Breast epithelium (tissue), 3 donors: ENCODE data around the gene PKM.

Source experiments
- CTCF ChIP-seq, 3 donors: fragments of 450-650 bp; IDR thresholded peaks; one replicate each; pipeline ENCODE4 v1.5.1; 2016 to 2017; ENCODE audit warnings: antibody characterized with exemption in 3 of 3, mild to moderate bottlenecking in 3 of 3, moderate library complexity in 3 of 3
- POLR2A ChIP-seq: fragments of 450-650 bp; IDR thresholded peaks from one replicate; pipeline ENCODE4 v1.6.1; 2016; ENCODE audit warnings: antibody characterized with exemption, mild to moderate bottlenecking, moderate library complexity

- no peak for TF ChIP-seq CTCF (IDR thresholded peaks at IDR 0.05)
- TF ChIP-seq POLR2A: no peak
Observed at GRCh38 chr15:72168131-72168807, 62.7 kb downstream of the PKM start.
